ENCODE measurements around the gene UBE3B. TPM values are rescaled to one million over a fixed set of nuclear protein-coding genes. Genes with fewer than 3 reads are reported as not detected.

UBE3B gene
- total RNA-seq, 4 donors from 2014 or later: 34.4 to 73.0 (median 71.6) TPM

DNA sequence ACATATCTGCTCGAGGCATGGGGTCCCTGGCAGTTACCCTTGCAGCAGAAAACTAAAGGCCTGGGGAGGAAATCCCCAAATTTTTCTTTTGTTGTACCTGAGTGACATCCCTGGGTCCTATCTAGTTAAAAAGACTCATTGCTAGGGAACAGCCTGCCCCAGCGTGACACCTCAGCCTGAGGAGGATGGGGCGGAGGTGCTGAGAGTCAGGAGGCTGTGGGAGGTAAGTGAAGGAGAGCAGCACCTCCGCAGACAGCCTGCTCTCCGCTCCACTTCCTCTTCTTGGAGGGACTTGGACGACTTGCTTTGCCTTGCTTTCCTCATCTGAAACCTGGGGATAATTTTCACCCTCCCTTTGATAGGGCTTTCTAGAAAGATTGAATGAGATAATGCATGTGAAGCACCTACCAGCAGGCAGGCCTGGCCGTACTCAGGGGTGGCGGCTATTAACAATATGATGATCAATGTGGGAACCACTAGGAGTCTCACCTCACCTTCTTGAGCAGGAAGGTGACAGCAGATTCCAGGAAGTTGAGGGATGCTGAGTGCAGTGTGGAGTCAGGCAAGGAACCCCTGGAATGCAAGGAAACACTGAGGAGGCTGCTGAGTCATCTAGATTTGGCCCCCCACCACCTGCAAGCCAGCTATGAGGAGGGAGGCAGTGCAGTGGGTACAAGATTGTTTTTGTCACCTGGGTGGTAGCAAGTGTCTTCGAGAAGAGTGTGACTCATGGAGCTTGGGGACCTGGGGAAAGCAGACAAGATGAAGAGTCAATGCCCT, 23.2 kb downstream of the UBE3B start:
- no peak for DNase-seq
- Histone ChIP-seq H3K27ac (no peak overlapping the region), H3K9me3 (no peaks in the 10 kb centered on the region), H3K4me1 (no peaks in the 10 kb centered on the region), H3K4me3 (no peak overlapping the region), H3K27me3 (no peaks in the 10 kb centered on the region), H3K36me3 (peaks cover 0 to 84% (median 39%) of the 10 kb centered on the region in 4 donors)
- intact Hi-C loops (cut with DNase I; ENCODE audit: low total_unique reads): no loop called here
- in situ Hi-C loops (cut with MboI; ENCODE audit: low pct_ligation_motif_present in 1 of 4, low pct_unique_long_range_greater_than_20kb in 1 of 4, low sequenced_read_pairs in 3 of 4): no loop called here
- no peak for TF ChIP-seq POLR2AphosphoS5 (IDR thresholded peaks at IDR 0.05)
- TF ChIP-seq EP300 (IDR thresholded peaks at IDR 0.05; ENCODE audit: low read depth): no peak
- TF ChIP-seq CTCF (IDR thresholded peaks at IDR 0.05): no peak
- no peak for TF ChIP-seq POLR2A (IDR thresholded peaks at IDR 0.05)
- WGBS, 2 donors (ENCODE audit: low coverage in 1 of 2): 92% methylated on average over 9 of the region's 9 CpGs; no CpG with 5 or more reads in 1 of the 2 donors

DNA sequence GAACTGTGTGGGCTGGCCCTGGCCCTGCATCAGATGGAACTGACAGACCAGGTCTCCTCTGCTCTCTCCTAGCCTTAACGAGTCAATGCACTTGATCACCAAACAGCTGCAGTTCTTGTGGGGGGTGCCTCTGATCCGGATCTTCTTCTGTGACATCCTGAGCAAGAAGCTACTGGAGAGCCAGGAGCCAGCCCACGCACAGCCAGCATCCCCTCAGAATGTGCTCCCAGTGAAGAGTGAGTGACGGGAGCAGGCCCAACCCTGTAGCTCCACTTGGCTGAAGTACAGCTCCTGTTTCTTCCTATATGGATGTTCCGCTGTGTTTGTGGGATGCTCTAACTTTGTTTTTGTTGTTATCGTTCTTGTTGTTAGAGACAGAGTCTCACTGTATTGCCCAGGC, 23.9 kb downstream of the UBE3B start:
- Histone ChIP-seq H3K27me3 (no peaks in the 10 kb centered on the region), H3K4me3 (no peak overlapping the region), H3K4me1 (no peaks in the 10 kb centered on the region), H3K36me3 (peaks cover 0 to 87% (median 40%) of the 10 kb centered on the region in 4 donors), H3K27ac (no peak overlapping the region), H3K9me3 (no peaks in the 10 kb centered on the region)
- WGBS, 2 donors (ENCODE audit: low coverage in 1 of 2): 95 to 100% methylated on average over 1 to 6 of the region's 6 CpGs
- TF ChIP-seq CTCF (IDR thresholded peaks at IDR 0.05) (no peak), POLR2A (IDR thresholded peaks at IDR 0.05) (no peak), EP300 (IDR thresholded peaks at IDR 0.05; ENCODE audit: low read depth) (no peak), POLR2AphosphoS5 (IDR thresholded peaks at IDR 0.05) (no peak)
- in situ Hi-C loops (cut with MboI; ENCODE audit: low pct_ligation_motif_present in 1 of 4, low pct_unique_long_range_greater_than_20kb in 1 of 4, low sequenced_read_pairs in 3 of 4): no loop called here
- intact Hi-C loops (cut with DNase I; ENCODE audit: low total_unique reads): no loop called here
- no peak for DNase-seq

GRCh38 chr12:109502332-109502731, 24.9 kb downstream of the UBE3B start:
- H3K36me3 ChIP-seq: peaks cover 0 to 84% (median 41%) of the 10 kb centered on the region in 4 donors
- intact Hi-C loops (cut with DNase I; ENCODE audit: low total_unique reads) (no loop called here), in situ Hi-C loops (cut with MboI; ENCODE audit: low pct_ligation_motif_present in 1 of 4, low pct_unique_long_range_greater_than_20kb in 1 of 4, low sequenced_read_pairs in 3 of 4) (no loop called here)
- no peak for DNase-seq
- H3K4me1 ChIP-seq: no peaks in the 10 kb centered on the region
- 97 to 100% methylated on average over 2 to 5 of the region's 5 CpGs for WGBS, 2 donors (ENCODE audit: low coverage in 1 of 2)
- H3K27me3 ChIP-seq: no peaks in the 10 kb centered on the region
- H3K27ac ChIP-seq: no peak overlapping the region
- no peaks in the 10 kb centered on the region for H3K9me3 ChIP-seq
- no peak for TF ChIP-seq POLR2AphosphoS5 (IDR thresholded peaks at IDR 0.05)
- no peak for TF ChIP-seq CTCF (IDR thresholded peaks at IDR 0.05)
- TF ChIP-seq POLR2A (IDR thresholded peaks at IDR 0.05): no peak
- no peak for TF ChIP-seq EP300 (IDR thresholded peaks at IDR 0.05; ENCODE audit: low read depth)
- H3K4me3 ChIP-seq: no peak overlapping the region

- H3K4me1 ChIP-seq: no peaks in the 10 kb centered on the region
- no peak overlapping the region for H3K27ac ChIP-seq
- 68 to 74% methylated on average over 3 of the region's 3 CpGs for WGBS, 2 donors (ENCODE audit: low coverage in 1 of 2)
- in situ Hi-C loops (cut with MboI; ENCODE audit: low pct_ligation_motif_present in 1 of 4, low pct_unique_long_range_greater_than_20kb in 1 of 4, low sequenced_read_pairs in 3 of 4) (no loop called here), intact Hi-C loops (cut with DNase I; ENCODE audit: low total_unique reads) (no loop called here)
- no peak overlapping the region for H3K4me3 ChIP-seq
- H3K27me3 ChIP-seq: no peaks in the 10 kb centered on the region
- no peaks in the 10 kb centered on the region for H3K9me3 ChIP-seq
- DNase-seq: no peak
- peaks cover 0 to 86% (median 36%) of the 10 kb centered on the region in 4 donors for H3K36me3 ChIP-seq
- no peak for TF ChIP-seq POLR2A (IDR thresholded peaks at IDR 0.05)
- TF ChIP-seq POLR2AphosphoS5 (IDR thresholded peaks at IDR 0.05): no peak
Observed at GRCh38 chr12:109503611-109504010, 26.2 kb downstream of the UBE3B start.
